ENCODE results near the gene NDUFA13.

NDUFA13 gene

DNA sequence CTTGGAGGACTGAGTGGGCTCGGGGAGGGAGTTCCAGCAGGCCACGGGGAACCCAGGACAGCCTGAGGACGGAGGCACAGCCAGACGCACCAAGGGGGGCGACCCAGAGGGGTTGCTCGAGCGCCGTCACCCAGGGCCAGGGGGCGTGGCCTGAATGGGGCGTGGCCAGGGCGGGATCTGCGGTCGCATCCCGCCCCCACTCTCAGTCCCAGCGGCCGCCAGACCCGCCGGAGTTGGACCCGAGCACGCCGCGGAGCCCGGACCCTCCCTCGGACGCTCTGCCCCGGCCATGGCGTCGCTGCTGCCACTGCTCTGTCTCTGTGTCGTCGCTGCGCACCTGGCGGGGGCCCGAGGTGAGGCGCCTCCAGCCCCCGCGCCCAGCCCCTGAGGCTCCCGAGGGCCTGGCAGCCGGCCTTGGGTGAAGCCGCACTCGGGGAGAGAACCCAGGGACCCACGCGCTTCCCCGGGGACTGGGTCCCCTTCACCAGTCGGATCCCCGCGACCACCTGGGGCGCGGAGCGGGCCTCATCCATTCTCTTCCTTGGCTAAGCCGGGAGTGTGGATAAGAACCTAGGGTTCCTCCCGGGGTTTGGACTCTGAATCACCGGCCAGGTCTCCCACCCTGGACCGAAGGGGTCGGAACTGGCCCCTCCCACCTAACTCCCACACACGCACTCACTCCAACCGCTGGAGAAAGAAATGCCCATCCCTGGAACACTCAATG, 22.2 kb downstream of the NDUFA13 start, which contains the start of gene CILP2:
Gene CILP2 (plus strand): TSS at position 205 of the 724 bp plus-strand sequence. CDS start 85 bp downstream, at position 290.
- FAIRE-seq (no peak), DNase-seq (ENCODE audit: insufficient read length, low spot score) (no peak)
- TF ChIP-seq POLR2A (IDR thresholded peaks at IDR 0.05; ENCODE audit: low read depth, low read length), result 0 out of 2 replicates have a peak, but pooled peaks have one; percentile 15

DNA sequence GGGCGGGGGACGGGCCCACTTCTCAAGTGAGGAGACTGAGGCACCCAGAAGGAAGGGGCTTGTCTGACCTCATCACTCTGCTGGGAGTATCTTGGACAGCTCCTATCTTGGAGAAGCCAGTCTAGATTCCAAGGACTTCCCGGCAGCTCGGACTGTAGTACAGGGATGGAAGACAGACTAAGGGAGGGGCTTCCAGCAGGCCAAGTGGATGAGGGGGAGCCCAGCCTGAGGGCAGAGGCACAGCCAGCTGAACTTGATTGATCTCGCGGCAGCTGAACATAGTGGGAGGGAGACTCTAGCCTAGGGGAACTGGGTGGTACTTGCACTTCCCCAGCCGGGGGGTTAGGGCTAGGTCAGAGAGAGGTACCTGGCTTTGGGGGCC, 22.8 kb downstream of the NDUFA13 start:
- no peak for FAIRE-seq
- DNase-seq (ENCODE audit: insufficient read length, low spot score), result no peak
- TF ChIP-seq POLR2A (IDR thresholded peaks at IDR 0.05; ENCODE audit: low read depth, low read length), result no peak

DNA sequence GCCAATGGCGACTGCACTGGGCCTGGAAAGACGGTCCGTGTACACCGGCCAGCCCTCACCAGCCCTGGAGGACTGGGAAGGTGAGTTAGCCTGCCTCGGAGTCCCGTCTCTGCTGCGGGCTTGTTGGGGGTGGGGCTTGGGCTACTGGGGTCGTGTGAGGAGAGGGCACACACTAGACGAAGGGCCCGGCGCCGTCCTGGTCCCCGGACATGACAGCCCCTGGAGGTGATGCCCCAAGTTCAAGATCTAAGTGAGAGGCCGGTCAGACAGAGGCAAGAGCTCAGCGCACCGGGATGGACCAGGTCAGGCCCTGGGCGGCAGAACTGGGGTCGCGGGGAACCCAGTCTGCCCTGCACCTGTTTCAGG, 23.7 kb downstream of the NDUFA13 start:
- no peak for FAIRE-seq
- no peak for DNase-seq (ENCODE audit: insufficient read length, low spot score)
- no peak for TF ChIP-seq POLR2A (IDR thresholded peaks at IDR 0.05; ENCODE audit: low read depth, low read length)

DNA sequence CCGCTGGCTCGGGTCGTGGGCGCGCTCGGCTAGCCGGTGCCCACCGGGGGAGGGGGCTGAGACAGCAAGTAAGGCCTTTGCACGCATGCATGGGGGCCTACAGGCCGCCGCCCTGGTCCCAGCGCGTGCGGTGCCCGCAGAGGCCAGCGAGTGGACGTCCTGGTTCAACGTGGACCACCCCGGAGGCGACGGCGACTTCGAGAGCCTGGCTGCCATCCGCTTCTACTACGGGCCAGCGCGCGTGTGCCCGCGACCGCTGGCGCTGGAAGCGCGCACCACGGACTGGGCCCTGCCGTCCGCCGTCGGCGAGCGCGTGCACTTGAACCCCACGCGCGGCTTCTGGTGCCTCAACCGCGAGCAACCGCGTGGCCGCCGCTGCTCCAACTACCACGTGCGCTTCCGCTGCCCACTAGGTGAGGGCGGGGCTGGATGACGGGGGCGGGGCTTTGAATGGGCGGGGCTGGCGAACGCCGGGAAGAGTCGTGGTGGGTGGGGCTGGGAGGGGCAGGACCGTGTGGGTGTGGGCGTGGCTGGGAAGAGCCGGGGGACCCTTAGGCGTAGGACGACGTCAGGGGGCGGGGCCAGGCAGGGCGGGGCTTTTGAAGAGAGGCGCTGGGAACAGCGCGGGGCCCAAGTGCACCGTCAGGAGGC, 24.2 kb downstream of the NDUFA13 start:
- TF ChIP-seq POLR2A (IDR thresholded peaks at IDR 0.05; ENCODE audit: low read depth, low read length), result no peak
- DNase-seq (ENCODE audit: insufficient read length, low spot score), result no peak
- FAIRE-seq, result no peak

DNA sequence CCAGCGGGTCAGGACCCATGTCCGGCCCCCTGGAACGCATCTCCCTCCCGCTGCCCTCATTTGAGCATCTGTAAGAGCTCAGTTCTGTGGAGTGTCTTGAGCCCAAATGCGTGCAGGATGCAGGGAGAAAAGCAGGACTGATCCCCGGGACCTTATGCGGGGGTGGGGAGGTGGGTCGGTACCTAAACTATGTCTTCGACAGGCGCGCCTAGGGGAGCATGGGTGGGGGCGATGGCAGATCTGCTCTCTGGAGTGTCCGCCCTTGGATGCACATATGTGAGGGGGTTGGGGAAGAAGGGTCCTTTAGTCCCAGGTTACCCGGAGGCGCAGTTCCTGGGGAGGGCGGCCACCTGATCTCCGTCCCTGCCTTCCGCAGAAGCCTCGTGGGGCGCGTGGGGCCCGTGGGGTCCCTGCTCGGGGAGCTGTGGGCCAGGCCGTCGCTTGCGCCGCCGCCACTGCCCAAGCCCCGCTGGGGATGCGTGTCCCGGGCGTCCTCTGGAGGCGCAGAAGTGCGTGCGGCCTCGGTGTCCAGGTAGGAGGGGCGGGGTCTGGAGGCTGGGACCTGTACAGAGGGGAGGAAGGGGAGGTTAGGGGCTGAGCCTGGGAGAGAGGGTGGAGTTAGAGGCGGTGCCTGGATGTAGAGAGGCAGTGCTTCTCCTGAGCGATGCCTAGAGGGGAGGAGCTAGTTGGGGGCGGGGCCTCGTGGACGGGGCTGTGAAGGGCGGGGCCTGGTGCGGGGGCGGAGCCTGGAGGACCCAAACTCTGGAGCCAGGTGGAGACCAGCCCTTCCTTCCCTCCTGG, 24.9 kb downstream of the NDUFA13 start:
- DNase-seq (ENCODE audit: insufficient read length, low spot score), result peak; percentile 80
- no peak for FAIRE-seq
- no peak for TF ChIP-seq POLR2A (IDR thresholded peaks at IDR 0.05; ENCODE audit: low read depth, low read length)

DNA sequence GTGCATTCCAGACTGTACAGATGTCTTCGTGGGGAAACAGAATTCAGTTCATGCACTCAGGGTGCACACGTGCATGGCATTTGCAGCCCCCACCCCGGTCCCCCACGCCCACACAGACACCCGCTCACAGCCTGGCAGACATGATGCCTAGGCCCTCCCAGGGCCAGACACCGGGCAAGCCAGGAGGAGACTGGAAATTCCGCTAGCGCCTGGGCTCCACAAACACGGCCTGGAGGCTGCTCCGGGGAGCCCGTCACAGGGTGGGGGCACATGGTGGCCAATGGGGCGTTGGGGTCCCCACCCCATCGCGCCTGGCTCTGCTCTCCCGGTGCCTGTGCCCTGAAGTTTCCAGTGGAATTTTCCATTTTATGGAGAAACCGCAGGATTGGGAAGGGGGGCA, 25.6 kb downstream of the NDUFA13 start:
- DNase-seq (ENCODE audit: insufficient read length, low spot score), result no peak

DNA sequence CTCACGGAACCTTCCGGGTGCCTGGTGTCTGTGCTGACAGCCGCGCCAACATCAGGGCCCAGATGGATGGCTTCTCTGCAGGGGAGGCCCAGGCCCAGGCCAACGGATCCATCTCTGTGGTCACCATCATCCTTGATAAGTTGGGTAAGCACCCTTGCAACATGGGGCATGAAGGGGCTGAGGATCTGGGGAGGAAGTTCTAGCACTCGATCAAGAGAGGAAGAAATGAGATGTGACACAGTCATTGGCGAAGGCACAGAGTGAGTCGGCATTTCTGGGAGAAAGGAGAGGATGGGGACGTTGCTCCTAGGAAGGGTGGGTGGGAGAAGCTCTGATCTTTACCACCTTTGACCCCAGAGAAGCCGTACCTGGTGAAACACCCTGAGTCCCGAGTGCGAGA, 26.5 kb downstream of the NDUFA13 start:
- no peak for TF ChIP-seq POLR2A (IDR thresholded peaks at IDR 0.05; ENCODE audit: low read depth, low read length)
- DNase-seq (ENCODE audit: insufficient read length, low spot score) (no peak), FAIRE-seq (no peak)

More for the DNA sequence above, 25.6 kb downstream of the NDUFA13 start:
- no peak for FAIRE-seq
- TF ChIP-seq POLR2A (IDR thresholded peaks at IDR 0.05; ENCODE audit: low read depth, low read length), result no peak

DNA sequence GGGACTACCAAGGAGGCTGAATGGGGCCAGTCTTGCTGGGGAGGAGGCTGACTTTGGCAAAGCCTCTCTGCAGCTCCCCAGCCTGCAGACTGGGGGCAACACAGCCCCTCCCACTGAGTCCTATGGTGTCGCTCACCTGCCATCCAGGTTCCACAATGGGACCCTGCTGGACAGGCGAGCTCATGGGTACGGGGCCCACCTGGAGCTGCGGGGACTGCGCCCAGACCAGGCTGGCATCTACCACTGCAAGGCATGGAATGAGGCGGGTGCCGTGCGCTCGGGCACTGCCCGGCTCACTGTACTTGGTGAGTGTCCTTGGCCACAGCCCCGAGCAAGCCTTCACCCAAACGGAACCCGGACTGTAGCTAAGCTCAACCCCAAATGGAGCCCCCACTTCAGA, 27.1 kb downstream of the NDUFA13 start:
- FAIRE-seq, result no peak

DNA sequence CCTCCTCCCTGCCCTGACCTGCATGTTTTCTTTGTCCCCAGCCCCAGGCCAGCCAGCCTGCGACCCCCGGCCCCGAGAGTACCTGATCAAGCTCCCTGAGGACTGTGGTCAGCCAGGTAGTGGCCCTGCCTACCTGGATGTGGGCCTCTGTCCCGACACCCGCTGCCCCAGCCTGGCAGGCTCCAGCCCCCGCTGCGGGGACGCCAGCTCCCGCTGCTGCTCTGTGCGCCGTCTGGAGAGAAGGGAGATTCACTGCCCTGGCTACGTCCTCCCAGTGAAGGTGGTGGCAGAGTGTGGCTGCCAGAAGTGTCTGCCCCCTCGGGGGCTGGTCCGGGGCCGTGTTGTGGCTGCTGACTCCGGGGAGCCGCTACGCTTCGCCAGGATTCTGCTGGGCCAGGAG, 27.6 kb downstream of the NDUFA13 start:
- DNase-seq (ENCODE audit: insufficient read length, low spot score), result no peak
- TF ChIP-seq POLR2A (IDR thresholded peaks at IDR 0.05; ENCODE audit: low read depth, low read length), result no peak

More for the DNA sequence above, 27.1 kb downstream of the NDUFA13 start:
- no peak for TF ChIP-seq POLR2A (IDR thresholded peaks at IDR 0.05; ENCODE audit: low read depth, low read length)
- DNase-seq (ENCODE audit: insufficient read length, low spot score), result no peak

DNA sequence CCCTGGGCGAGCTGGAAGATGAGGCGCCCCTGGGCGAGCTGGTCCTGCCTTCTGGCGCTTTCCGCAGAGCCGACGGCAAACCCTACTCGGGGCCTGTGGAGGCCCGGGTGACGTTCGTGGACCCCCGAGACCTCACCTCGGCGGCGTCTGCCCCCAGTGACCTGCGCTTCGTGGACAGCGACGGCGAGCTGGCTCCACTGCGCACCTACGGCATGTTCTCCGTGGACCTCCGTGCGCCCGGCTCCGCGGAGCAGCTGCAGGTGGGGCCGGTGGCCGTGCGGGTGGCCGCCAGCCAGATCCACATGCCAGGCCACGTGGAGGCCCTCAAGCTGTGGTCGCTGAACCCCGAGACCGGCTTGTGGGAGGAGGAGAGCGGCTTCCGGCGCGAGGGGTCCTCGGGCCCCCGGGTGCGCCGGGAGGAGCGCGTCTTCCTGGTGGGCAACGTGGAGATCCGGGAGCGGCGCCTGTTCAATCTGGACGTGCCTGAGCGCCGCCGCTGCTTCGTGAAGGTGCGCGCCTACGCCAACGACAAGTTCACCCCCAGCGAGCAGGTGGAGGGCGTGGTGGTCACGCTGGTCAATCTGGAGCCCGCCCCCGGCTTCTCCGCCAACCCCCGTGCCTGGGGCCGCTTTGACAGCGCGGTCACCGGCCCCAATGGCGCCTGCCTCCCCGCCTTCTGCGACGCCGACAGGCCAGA, 28.4 kb downstream of the NDUFA13 start:
- DNase-seq (ENCODE audit: insufficient read length, low spot score) (no peak), FAIRE-seq (no peak)
- no peak for TF ChIP-seq POLR2A (IDR thresholded peaks at IDR 0.05; ENCODE audit: low read depth, low read length)

More for the DNA sequence above, 27.6 kb downstream of the NDUFA13 start:
- FAIRE-seq, result no peak

DNA sequence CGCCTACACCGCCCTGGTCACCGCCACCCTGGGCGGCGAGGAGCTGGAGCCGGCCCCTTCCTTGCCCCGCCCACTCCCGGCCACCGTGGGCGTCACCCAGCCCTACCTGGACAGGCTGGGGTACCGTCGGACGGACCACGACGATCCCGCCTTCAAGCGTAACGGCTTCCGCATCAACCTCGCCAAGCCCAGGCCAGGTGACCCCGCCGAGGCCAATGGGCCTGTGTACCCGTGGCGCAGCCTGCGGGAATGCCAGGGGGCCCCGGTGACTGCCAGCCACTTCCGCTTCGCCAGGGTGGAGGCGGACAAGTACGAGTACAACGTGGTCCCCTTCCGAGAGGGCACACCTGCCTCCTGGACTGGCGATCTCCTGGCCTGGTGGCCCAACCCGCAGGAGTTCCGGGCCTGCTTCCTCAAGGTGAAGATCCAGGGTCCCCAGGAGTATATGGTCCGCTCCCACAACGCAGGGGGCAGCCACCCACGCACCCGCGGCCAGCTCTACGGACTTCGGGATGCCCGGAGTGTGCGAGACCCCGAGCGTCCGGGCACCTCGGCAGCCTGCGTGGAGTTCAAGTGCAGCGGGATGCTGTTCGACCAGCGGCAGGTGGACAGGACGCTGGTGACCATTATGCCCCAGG, 29.0 kb downstream of the NDUFA13 start:
- no peak for FAIRE-seq
- TF ChIP-seq POLR2A (IDR thresholded peaks at IDR 0.05; ENCODE audit: low read depth, low read length), result no peak
- no peak for DNase-seq (ENCODE audit: insufficient read length, low spot score)

DNA sequence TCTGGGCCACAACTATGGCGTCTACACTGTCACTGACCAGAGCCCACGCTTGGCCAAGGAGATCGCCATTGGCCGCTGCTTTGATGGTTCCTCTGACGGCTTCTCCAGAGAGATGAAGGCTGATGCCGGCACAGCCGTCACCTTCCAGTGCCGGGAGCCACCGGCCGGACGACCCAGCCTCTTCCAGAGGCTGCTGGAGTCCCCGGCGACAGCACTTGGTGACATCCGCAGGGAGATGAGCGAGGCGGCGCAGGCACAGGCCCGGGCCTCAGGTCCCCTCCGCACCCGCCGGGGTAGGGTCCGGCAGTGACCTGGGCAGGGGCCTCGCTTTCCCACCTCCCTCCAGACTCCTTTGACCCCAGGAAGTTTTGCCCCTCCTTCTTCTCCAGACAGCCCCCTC, 29.7 kb downstream of the NDUFA13 start:
- FAIRE-seq (no peak), DNase-seq (ENCODE audit: insufficient read length, low spot score) (no peak)
- no peak for TF ChIP-seq POLR2A (IDR thresholded peaks at IDR 0.05; ENCODE audit: low read depth, low read length)

DNA sequence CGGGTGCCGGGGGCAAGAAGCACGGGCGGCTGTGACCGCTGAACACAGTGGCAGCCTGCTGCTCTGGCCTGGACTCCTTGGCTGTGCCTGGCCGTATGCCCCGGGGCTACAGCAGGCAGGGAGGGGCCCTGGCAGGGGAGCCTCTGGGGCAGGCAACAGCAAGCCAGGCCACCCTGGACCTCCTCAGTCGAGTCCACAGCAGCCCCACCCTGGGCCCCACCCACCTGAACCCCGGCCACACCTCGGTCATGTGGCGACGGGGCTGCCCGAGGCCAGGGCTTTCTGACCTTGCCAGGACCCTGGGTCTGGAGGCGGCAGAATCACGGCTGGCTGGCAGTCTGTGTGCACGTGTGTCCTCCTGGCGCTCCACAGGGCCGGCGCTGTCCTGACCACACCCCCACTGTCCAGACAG, 30.7 kb downstream of the NDUFA13 start:
- FAIRE-seq (no peak), DNase-seq (ENCODE audit: insufficient read length, low spot score) (no peak)
- TF ChIP-seq POLR2A (IDR thresholded peaks at IDR 0.05; ENCODE audit: low read depth, low read length), result no peak

Measured in H54 (cell line).